Panc1 (cell line): ENCODE data around the gene SENP5. TPM values are rescaled to one million over a fixed set of nuclear protein-coding genes. Genes with fewer than 3 reads are reported as not detected.
"Not testable (repeated sequence)": the region's sequence is repeated elsewhere in the genome, so short reads cannot be mapped to it uniquely, and the experiment has no call there.

Source experiments
- ATAC-seq: fragments of 200-7000 bp; cut with Tn5 transposase; 2 replicates; pipeline ENCODE4 v1.9.1; 2020; ENCODE audit warnings: mild to moderate bottlenecking, moderate library complexity
- BruUV-seq: library from RNA; stranded (reverse); fragments of 400-500 nt; replicated peaks from 2 replicates; lab custom pipeline; 2021; lab: Mats Ljungman, UMichigan
- CTCF ChIA-PET: fragments of 300-600 bp; sonication (Branson Sonifier 250); formaldehyde crosslinking; loops from one replicate; lab custom pipeline; 2022; ENCODE audit warnings: antibody characterized with exemption; lab: Charles Lee
- POLR2A ChIA-PET: fragments of 300-600 bp; sonication (Branson Sonifier 250); formaldehyde crosslinking; loops from one replicate; lab custom pipeline; 2022; ENCODE audit warnings: antibody characterized with exemption; lab: Charles Lee
- DNase-seq: peaks from one replicate; pipeline ENCODE4 v3.0.0-alpha.2; 2010; ENCODE audit warnings: low read depth, low spot score
- H3K27ac ChIP-seq: 2 replicates; pipeline ENCODE4 v1.5.1; 2011; ENCODE audit warnings: mild to moderate bottlenecking, low read length, inconsistent platforms
- H3K27me3 ChIP-seq: fragments of 200-500 bp; sonication (Bioruptor generic); 2 replicates; pipeline ENCODE4 v1.6.0; 2014; ENCODE audit warnings: low read length, inconsistent platforms; ENCODE audit not compliant: control insufficient read depth, insufficient read depth
- H3K36me3 ChIP-seq: fragments of 200-500 bp; sonication (Bioruptor generic); 2 replicates; pipeline ENCODE4 v1.5.1; 2014; ENCODE audit warnings: inconsistent platforms, mild to moderate bottlenecking, low read length, moderate library complexity; ENCODE audit not compliant: control insufficient read depth, insufficient read depth
- H3K4me1 ChIP-seq: 2 replicates; pipeline ENCODE4 v1.5.1; 2011; ENCODE audit warnings: inconsistent platforms, mild to moderate bottlenecking, low read length, moderate library complexity; ENCODE audit not compliant: control insufficient read depth, insufficient read depth
- H3K4me3 ChIP-seq, 2 experiments: 2 replicates each; pipeline ENCODE4 v1.5.1; 2011 to 2012; ENCODE audit warnings: low read depth in 2 of 2, low read length in 2 of 2, mild to moderate bottlenecking in 2 of 2, inconsistent platforms in 1 of 2, moderate library complexity in 1 of 2
- H3K9me3 ChIP-seq: fragments of 200-500 bp; sonication (Bioruptor generic); 2 replicates; pipeline ENCODE4 v1.5.1; 2014; ENCODE audit warnings: low read depth, mild to moderate bottlenecking, inconsistent platforms, low read length, moderate library complexity; ENCODE audit not compliant: control insufficient read depth, insufficient read depth
- CTCF ChIP-seq: fragments of 450-650 bp; IDR thresholded peaks from 2 replicates; pipeline ENCODE4 v1.5.1; 2017; ENCODE audit warnings: mild to moderate bottlenecking
- POLR2AphosphoS5 ChIP-seq: IDR thresholded peaks from 2 replicates; pipeline ENCODE4 v1.6.1; 2012; ENCODE audit warnings: mild to moderate bottlenecking, low read depth, low read length, moderate library complexity
- REST ChIP-seq, 2 experiments: IDR thresholded peaks; 2 replicates each; pipeline ENCODE4 v1.6.1; 2011 to 2012; ENCODE audit warnings: low read depth in 2 of 2, control low read depth in 1 of 2, low read length in 1 of 2, mild to moderate bottlenecking in 1 of 2, moderate library complexity in 1 of 2; ENCODE audit not compliant: insufficient read depth in 1 of 2
- SIN3A ChIP-seq: IDR thresholded peaks from 2 replicates; pipeline ENCODE4 v1.6.1; 2012; ENCODE audit warnings: low read depth, mild to moderate bottlenecking, low read length, moderate library complexity, borderline replicate concordance; ENCODE audit not compliant: insufficient read depth
- TCF7L2 ChIP-seq: IDR thresholded peaks from 2 replicates; pipeline ENCODE4 v1.6.1; 2011; ENCODE audit warnings: mild to moderate bottlenecking, low read depth, low read length, inconsistent platforms
- in situ Hi-C: cut with HindIII; loops from 2 replicates; pipeline ENCODE4 v1.10.0; 2016; ENCODE audit warnings: low sequenced_read_pairs, low pct_unique_long_range_greater_than_20kb
- intact Hi-C: fragments of 100-400 bp; cut with micrococcal nuclease; formaldehyde crosslinking; loops from one replicate; pipeline ENCODE4 v1.10.0; 2022; ENCODE audit not compliant: unreplicated experiment
- total RNA-seq: library from RNA; stranded (reverse); gene quantifications from one replicate; pipeline ENCODE4 v1.2.1, GENCODE V29; 2021; ENCODE audit not compliant: unreplicated experiment

Gene SENP5
- total RNA-seq, 1 experiment from 2014 or later, result 40.0 TPM

GRCh38 chr3:196836626-196837025 lies 31.1 kb upstream of the SENP5 start:
- POLR2A ChIA-PET, ATAC-seq, H3K4me3 ChIP-seq, BruUV-seq, H3K27me3 ChIP-seq, H3K4me1 ChIP-seq, in situ Hi-C loops, intact Hi-C loops, CTCF ChIA-PET, H3K36me3 ChIP-seq, H3K9me3 ChIP-seq, DNase-seq, H3K27ac ChIP-seq: not testable (repeated sequence)

GRCh38 chr3:196837819-196838420 lies 29.8 kb upstream of the SENP5 start:
- BruUV-seq, result no TSS peak
- ATAC-seq, result peak; percentile 76
- Histone ChIP-seq H3K4me1 (no peaks in the 10 kb centered on the region), H3K27ac (no peak overlapping the region), H3K9me3 (no peaks in the 10 kb centered on the region), H3K27me3 (no peaks in the 10 kb centered on the region), H3K36me3 (no peaks in the 10 kb centered on the region), H3K4me3 (no peak overlapping the region)
- in situ Hi-C loops, result no loop called here
- TF ChIP-seq POLR2AphosphoS5, result peak; percentile 45; the same call in 1 of the 2 replicates
- peak; percentile 92 for TF ChIP-seq CTCF
- no peak for TF ChIP-seq SIN3A
- no peak for TF ChIP-seq REST (IDR thresholded peaks at IDR 0.05; ENCODE audit: insufficient read depth in 1 of 2, low read depth in 2 of 2, low read length in 1 of 2)
- no peak for TF ChIP-seq TCF7L2
- peak; percentile 58 for DNase-seq
- intact Hi-C loops, result no loop called here
- ChIA-PET POLR2A (no interaction called here), CTCF (no interaction called here)

GRCh38 chr3:196839351-196839750 lies 28.4 kb upstream of the SENP5 start:
- H3K4me3 ChIP-seq, H3K9me3 ChIP-seq, BruUV-seq, H3K27me3 ChIP-seq, intact Hi-C loops, CTCF ChIA-PET, H3K4me1 ChIP-seq, ATAC-seq, POLR2A ChIA-PET, in situ Hi-C loops, H3K36me3 ChIP-seq, H3K27ac ChIP-seq, DNase-seq: not testable (repeated sequence)
